Stimulated activated CD4-positive, alpha-beta T cell treated with anti-CD3 and anti-CD28 coated beads, Interleukin-15, amount 100 ng/mL, for 48 hours (primary cell): ENCODE data around the gene LMAN2.
A peak's percentile ranks its signal among the peaks of the same experiment; 100 is the strongest.

Experiments
- DNase-seq, 2 donors: peaks; one replicate each; pipeline ENCODE4 v3.0.0-alpha.2; 2020; ENCODE audit warnings: low read depth in 2 of 2

LMAN2 gene, protein sequence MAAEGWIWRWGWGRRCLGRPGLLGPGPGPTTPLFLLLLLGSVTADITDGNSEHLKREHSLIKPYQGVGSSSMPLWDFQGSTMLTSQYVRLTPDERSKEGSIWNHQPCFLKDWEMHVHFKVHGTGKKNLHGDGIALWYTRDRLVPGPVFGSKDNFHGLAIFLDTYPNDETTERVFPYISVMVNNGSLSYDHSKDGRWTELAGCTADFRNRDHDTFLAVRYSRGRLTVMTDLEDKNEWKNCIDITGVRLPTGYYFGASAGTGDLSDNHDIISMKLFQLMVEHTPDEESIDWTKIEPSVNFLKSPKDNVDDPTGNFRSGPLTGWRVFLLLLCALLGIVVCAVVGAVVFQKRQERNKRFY

DNA sequence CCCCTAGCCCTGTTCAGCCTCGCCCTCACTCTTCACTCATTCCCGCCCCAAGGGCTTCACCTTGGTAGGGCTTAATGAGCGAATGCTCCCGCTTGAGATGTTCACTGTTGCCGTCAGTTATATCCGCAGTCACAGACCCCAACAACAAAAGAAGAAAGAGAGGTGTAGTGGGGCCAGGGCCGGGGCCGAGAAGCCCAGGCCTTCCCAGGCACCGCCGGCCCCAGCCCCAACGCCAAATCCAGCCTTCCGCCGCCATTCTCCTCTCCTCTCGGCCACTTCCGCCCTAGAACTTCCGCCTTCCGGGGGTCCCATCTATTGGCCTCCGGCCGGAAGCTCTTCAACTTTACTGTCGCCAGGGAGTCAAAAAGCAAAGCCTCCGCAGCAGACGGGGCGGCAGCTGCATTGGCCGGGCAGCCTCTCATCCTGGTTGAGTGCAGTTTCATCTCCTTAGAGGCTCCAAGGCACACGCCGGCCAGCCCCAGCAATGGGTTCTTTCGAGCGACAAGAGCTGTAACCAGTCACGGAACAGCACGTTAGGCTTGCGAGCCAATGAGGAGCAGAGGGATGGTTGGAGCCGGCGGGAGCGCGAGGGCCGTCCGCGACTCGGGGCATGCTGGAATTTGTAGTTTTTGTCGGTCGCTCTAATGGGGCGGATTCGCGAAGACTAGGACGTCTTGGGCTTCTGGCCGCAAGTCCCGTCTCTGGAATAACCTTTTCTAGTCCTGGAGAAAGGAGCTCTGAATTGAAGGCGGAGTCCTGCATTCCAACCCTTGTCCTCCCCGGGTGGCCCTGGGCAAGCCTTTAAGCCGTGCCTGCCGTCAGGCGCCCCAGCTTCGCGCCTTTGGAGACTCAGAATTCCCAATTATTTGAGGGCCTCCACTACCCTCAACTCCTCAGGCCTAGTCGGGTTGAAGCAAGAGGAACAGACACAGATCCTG, at the start of gene LMAN2:
Gene LMAN2 (minus strand): TSS at position 277 of the 938 bp plus-strand sequence. CDS start 21 bp downstream, at position 256.
- DNase-seq: peak; percentile 87 to 88

DNA sequence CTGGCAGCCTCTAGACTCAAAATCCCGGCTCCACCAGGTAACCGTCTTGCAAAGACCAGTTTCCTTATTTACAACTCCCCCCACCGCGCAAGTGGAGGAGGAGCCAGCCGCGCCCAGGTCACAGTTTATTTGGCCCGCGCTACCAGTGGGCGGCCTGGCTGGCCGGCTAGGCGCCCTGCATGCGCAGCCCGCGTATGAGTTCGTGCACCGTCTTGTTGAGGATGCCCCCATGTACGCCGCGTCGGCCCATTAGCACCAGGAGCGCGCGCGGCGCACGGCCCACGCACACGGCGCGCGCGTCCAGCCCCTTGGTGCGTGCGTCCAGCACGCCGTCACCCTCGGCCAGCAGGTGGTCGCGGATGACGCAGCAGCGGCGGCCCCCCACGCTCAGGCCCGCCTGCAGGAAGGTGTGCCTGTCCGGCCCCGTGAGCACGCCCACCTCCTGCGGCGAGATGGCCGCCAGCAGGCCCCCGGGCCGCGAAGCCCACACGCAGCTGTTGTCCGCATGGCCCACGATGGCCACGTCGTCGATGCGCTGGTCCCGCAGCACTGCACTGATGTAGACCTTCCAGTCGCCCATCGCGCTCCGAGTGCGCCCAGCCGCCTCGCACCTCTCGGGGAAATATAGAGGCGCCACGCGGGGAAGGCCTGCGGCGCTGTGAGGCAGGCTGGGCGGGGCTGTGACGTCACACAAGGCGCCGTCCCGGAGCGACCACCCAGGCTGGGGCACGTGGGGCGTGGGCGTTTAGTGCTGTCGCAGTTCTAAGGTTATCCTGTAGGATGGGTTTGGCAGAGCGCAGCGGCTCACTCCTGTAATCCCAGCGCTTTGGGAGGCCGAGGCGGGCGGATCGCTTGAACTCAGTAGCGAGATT, 48.8 kb upstream of the LMAN2 start, which contains the start of gene PFN3:
Gene PFN3 (minus strand): TSS at position 665 of the 872 bp plus-strand sequence. CDS start 85 bp downstream, at position 580.
- no peak for DNase-seq

DNA sequence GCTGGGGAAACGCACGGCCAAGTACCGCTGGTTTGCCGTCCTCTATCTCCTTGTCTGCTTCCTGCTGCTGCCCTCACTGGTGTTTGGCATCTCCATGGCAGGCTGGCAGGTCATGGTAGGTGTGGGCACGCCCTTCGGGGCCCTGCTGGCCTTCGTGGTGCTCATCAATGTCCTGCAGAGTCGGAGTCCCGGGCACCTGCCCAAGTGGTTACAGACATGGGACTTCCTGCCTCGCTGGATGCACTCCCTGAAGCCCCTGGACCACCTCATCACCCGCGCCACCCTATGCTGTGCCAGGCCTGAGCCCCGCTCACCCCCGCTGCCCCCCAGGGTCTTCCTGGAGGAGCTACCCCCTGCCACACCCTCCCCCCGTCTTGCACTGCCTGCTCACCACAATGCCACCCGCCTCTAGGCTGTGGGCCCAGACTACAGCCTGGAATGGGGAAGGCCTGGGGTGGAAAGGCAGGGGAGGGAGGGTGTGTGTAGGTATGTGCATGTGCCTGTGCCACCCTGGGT, 46.5 kb upstream of the LMAN2 start:
- no peak for DNase-seq

DNA sequence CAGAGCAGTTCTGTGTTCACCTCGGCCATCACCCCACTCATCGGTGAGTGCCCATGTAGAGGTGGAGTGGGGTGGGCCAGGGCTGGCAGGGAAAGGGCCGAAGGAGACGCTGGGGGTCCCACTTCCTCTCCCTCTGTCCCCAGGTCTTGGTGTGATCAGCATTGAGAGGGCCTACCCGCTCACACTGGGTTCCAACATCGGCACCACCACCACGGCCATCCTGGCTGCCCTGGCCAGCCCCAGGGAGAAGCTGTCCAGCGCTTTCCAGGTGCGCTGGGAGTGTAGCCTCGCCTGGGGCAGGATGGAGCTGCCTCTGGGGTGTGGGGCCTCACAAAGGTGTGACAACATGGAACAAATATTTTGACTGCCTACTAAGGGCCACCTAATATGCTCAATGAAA, 45.3 kb upstream of the LMAN2 start:
- no peak for DNase-seq

DNA sequence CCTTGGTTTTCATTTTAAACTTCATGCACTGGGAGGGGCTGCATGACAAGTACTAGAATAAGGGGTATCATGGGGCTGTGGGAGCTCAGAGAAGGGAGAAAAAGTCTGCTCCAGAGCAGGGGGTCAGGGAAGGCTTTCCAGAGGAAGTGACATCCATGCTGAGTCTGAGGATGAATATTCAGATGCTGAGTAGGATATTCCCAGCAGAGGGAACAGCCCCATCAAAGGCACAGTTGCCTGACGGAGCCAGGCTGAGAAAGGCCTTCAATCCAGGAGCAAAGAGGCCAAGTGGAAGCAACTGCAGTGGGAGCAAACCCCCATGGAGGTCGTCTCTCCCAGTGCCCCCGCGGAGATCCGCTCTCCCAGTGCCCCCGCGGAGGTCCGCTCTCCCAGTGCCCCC, 44.6 kb upstream of the LMAN2 start:
- DNase-seq: no peak

DNA sequence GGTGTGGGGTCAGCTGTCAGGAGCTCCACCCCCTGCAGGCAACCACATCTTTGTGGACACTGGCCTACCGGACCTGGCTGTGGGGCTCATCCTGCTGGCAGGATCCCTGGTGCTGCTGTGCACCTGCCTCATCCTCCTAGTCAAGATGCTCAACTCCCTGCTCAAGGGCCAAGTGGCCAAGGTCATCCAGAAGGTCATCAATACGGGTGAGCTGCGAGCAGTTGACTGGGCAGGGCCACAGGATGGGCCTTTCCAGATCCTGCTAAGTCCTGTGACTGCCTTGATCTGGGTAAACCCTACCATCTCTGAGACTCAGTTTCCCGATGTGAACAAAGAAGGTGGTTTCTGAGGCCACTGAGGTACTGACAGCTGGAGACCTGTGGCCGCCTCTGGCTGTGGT, 42.5 kb upstream of the LMAN2 start:
- DNase-seq: no peak

DNA sequence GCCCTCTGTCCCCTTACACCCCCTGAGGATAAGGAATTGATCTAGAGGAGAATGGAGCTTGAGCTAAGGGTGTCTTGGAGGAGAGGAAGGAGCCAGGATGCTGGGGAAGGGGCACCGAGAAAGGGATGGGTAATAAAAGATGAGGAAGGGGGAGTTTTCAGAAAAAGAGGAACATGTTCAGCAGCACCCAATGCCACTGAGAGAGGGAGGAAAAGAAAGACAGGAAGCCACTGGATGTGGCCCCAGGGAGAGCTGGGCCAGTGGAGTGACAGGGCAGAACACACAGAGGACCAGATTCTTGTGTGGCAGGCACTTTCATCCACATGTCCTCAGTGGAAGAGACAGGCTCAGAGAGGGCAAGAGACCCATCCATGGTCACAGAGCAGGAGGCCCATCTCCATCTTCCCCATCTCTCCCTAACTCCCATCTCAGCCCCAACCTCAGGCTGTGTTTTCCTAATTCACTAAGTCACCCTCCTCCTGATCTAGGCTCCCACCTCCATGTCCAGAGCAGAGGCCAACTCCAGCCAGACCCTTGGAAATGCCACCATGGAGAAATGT, 41.8 kb upstream of the LMAN2 start:
- DNase-seq: no peak

DNA sequence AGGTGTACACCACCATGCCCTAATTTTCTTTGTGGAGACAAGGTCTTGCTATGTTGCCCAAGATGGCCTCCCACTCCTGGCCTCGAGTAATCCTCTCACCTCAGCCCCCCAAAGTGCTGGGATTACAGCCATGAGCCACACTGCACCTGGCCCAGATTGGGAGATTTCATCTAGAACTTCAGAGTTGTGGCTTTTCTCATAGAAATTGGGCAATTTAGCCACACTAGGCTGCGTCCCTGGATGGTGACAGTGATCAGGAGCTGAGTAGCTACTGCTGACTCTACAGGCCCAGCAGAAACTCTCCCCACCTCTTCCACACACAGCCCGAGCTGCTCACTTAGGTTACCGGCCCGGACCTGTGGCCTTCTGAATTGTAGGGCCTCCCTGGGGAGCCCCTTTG, 41.3 kb upstream of the LMAN2 start:
- DNase-seq: no peak

DNA sequence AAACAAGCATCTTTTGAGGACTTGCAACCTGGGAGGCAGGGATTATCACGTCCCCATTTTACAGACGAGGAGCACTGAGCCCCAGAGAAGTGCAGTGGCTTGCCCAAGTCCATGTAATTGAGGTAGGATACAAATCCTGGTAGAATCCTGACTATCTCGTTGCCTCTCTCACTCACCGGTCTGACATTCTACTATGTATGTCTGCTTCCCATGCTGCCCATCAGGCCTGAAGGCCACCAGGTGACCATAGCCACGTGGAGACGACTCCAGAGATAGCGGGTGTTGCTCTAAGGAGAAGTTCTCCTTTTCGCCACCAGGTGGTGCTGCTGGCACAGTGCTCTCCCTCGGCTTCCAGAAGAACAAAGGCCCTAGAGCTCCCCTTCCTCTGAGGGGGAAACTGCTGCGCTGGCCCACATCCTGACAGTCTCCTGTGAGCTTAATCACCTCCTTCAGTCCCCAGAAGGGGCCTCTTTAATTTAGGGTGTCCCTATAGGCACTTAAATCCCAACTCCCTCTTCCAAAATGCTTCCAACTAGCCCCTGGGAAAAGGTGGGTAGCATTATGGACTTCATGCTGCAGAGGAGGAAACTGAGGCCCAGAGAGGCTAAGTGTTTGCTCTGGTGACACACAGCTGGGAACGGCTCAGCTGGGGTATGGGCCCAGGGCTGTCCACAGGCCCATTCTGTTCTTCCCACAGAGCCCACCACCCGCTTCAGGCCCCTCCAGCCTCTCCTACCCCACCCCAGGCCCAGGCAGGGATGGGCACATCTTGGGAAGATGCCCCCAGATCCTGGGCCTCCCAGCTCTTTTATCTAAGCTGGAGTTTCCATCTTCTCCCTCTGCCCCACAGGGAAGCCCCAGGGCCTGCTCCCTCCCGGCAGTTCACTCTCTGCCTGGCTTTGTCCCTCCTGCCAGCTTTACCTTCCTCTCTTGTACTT, 39.2 kb upstream of the LMAN2 start:
- peak; percentile 79 to 86 for DNase-seq

DNA sequence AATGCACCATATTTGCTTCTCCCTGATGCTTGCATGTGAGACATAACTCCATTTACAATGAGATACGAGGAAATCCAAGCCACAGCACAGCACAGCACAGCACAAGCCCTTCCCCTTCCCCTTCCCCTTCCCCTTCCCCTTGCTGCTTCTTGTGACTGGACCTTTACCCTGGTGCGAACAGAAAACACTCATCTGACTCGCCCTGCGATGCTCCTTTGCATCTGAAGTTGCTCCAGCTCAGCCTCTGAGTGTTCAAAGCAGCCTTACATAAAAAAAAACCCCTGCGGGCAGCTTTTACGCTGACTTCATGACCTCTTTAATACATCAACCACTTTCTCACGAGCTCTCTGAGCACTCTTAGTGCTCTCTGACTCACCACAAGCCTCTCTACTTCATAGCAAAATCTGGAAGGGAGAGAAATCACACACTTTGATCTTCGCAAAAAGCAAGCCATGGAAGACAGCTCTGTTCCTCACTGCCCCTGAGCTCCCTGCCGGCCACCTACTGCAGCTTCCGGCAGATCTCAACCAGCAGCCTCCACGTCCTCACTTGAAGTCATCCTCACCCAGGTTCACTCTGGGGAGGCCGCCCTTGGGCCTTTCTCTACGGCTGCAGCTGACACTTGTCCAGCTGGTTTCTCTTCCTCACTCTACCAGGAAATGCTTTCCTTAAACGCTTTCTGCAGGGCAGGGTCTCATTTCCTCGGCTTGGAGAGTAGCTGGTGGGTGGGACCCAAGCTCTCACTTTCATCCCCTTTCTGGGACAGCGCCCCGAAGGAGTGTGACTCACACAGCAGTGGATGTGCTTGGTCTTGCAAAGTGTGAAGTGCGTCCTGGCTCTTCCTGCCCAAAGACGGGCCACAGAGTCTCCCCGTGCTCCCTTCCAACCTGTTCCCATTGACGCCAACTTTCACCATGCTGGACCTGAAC, 38.0 kb upstream of the LMAN2 start:
- DNase-seq: peak; percentile 38 to 45

DNA sequence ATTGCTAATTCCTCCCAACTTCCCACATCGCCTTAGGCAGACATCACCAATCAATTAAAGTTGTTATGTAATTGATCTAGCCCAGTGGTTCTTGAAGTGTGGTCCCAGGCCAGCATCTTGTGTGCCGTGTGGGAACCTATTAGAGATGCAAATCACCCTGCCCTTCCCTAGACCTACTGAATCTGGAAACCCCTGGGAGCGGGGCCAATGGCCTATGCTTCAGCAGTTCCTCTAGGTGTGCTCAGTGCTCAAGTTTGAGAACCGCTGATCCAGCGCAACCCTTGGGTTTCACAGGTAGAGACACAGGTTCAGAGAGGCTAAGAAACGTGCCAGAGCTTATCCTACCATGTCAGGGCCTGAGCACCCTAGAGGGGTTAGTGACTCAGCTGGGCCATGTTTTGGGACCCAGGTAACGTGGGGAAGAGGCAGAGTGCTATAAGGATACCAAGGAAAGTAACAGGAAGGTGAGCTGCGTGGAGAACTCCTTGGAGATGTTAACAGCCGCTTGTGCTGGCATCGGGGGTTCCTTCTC, 37.1 kb upstream of the LMAN2 start:
- DNase-seq: no peak

DNA sequence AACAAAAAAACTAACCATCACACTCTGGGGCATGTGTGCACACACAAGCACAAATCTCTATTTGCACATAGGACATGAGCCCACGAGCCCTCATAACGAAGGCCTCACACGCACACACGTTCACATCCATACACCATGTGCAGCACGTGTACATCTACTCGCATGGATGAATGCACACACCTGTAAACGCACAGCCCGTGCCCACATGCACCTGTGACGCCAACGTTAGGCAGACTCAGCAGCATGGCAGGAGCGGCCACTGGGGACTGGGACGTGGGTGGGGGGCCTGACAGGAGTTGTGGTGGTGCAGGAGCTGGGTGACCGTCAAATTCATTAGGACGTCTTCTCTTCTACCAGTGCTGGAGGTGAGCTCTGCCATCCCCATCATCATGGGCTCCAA, 35.9 kb upstream of the LMAN2 start:
- DNase-seq: no peak

DNA sequence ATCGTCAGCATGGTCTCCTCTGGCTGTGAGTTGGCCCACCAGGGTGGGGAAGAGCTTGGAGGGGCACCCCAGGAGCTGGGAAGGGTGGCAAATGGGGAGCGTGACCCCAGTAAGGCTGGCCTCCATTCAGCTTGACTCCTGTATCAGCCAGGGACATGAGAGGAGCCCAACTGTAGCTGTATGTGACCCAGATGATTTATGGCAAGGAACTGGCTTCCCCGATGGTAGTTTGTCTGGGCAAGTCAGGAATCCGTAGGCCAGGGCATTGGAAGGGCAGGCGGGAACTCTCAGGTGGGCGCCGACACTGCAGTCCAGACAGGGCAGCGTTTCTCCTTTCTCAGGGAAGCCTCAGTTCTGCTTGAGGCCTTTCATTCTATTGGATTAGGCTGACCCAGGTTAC, 35.1 kb upstream of the LMAN2 start:
- DNase-seq: no peak

DNA sequence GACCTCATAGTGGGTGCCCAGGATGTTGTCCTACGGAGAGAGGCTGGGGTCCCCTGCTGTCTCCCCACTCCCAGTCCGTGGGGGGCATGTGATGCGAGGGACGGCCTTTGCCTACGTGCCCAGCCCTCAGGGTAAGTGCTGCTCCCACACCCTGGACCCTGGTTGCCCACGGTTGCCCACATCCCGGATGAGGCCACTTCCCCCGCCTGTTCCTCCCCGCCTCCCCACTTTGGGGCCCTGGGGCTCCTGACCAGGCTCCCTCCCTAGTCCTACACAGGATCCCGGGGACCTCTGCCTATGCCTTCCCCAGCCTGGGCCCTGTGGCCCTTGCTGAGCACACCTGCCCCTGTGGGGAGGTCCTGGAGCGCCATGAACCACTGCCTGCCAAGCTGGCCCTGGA, 34.3 kb upstream of the LMAN2 start:
- DNase-seq: no peak

DNA sequence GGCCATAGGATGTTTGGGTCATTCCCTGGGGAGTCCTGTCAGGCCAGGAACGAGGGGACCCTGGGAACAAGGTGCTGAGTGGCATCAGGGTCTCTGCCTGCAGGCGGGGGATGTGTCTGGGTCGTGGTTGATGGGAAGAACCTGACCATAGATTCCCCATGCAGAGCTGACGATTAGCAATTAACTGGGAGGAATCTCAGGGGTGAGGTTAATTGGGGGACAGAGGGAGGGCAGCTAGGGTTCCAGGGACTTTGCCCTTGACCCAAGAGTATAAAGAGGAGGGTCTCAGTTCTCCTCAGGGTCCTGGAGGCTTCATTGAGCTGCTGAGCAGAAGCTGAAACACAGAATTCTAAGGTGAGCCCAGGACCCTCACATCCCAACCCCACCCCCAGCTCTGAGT, 32.7 kb upstream of the LMAN2 start, which contains the start of gene SLC34A1:
Gene SLC34A1 (plus strand): TSS at position 301 of the 400 bp plus-strand sequence. CDS start 1,308 bp downstream, outside the sequence.
- no peak for DNase-seq

DNA sequence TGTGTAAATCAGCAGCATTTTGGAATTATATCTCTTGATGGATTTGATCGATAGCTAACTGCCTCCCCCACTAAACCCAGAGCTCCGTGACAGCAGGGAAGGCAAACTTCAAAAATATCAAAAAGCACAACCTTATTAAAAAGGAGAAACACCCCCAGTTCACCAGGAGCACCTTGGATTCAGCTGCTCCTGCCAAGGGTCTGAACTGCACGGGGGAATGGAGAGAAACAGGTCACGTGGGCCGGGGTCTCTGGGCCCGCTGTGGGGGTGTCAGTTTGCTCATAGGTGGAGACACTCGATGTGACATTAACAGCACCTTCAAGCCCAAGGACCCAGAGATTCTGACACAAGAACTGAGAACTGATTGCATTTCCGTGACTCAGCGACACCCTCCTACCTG, 31.7 kb upstream of the LMAN2 start:
- DNase-seq: no peak

DNA sequence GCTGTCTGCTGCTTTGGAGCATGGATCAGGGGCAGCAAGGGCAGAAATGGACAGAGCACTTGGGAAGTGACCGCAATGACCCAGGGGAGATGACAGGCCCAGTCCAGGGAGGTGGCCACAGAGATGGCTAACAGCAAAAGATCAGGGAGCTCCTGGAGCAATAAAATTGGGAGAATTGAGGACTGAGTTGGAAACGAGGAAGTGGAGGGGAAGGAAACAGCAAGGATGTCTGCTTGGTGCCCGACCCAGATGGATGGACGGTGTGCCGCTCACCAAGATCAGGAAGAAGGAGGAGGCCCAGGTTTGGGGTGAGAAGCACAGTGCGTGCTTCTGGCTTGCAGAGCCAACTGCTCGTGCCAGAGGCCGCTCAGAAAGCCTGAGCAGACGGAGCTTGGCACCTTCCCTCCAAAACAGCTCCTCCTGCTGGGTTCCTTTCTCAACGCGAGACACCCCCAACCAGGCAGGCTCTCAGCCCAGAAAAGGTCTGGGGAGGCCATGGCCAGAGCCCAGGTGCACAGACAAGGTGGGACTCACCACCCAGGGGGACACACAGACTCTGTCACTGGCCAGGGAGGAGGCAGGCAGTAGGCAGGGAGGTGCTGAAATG, 31.1 kb upstream of the LMAN2 start:
- DNase-seq: no peak

DNA sequence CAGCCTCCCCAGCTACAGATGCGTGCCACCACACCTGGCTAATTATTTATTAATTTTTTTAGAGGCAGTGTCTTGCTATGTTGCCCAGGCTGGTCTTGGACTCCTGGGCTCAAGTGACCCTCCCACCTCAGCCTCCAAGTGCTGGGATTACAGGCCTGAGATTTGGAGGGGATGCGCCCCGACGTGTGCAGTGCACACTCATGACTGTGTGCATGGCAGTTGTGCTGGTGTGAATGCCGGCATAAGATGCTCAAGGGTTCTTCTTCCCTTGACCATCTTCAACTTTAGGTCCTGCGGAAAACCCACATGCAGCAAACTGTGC, 29.3 kb upstream of the LMAN2 start:
- no peak for DNase-seq
